Left lung (tissue), 10 donors: Measurements from ENCODE around the gene SWSAP1. TPM values are rescaled to one million over a fixed set of nuclear protein-coding genes. Genes with fewer than 3 reads are reported as not detected.

Source experiments
- ATAC-seq: fragments of 200-7000 bp; cut with Tn5 transposase; one replicate; pipeline ENCODE4 v1.9.1; 2020; ENCODE audit warnings: moderate library complexity
- DNase-seq, 4 donors: peaks; one replicate each; pipeline ENCODE4 v3.0.0-alpha.2; 2013 to 2020
- H3K27ac ChIP-seq, 2 donors: fragments of 200-600 bp; sonication (generic) in 1 of 2; one replicate each; pipeline versions ENCODE4 v1.5.0 to v1.8.0; 2020 to 2021
- H3K27me3 ChIP-seq, 2 donors: fragments of 200-600 bp; sonication (generic) in 1 of 2; one replicate each; pipeline versions ENCODE4 v1.5.0 to v1.8.0; 2020 to 2021
- H3K36me3 ChIP-seq, 2 donors: fragments of 200-600 bp; sonication (generic) in 1 of 2; one replicate each; pipeline versions ENCODE4 v1.5.0 to v1.8.0; 2020 to 2021
- H3K4me1 ChIP-seq, 2 donors: fragments of 200-600 bp; one replicate each; pipeline ENCODE4 v1.8.0; 2021
- H3K4me3 ChIP-seq, 2 donors: fragments of 200-600 bp; sonication (generic) in 1 of 2; one replicate each; pipeline versions ENCODE4 v1.5.0 to v1.8.0; 2020 to 2021; ENCODE audit warnings: mild to moderate bottlenecking in 1 of 2
- H3K9me3 ChIP-seq, 2 donors: fragments of 200-600 bp; sonication (generic) in 1 of 2; one replicate each; pipeline versions ENCODE4 v1.5.0 to v1.8.0; 2020 to 2021
- intact Hi-C, 2 donors: fragments of 100-400 bp; cut with DNase I; formaldehyde crosslinking; loops; one replicate each; pipeline versions ENCODE4 v1.11.2 to v1.14.2; 2022
- polyA plus RNA-seq, 6 donors: library from polyadenylated mRNA; unstranded; fragments of 120-200 nt; gene quantifications; one replicate each; pipeline ENCODE4 v1.2.1, GENCODE V29; 2013; ENCODE audit not compliant: insufficient read length in 6 of 6
- total RNA-seq, 2 donors: library from RNA; stranded (reverse); fragmentation: NEBNext Ultra II Directional; extraction: Animal tissue kit (Norgen Biotek cat#: 25700); gene quantifications; one replicate each; pipeline ENCODE4 v1.2.1, GENCODE V29; 2021
- TF ChIP-seq, protein P1 (sequence below), 2 donors: fragments of 200-600 bp; sonication (generic) in 1 of 2; IDR thresholded peaks; one replicate each; pipeline versions ENCODE4 v1.5.0 to v1.8.0; 2021; ENCODE audit warnings: antibody characterized with exemption in 2 of 2
- donor health status: DM: no; HTN: yes; CAD: no.
- donor health status: DM: no; HTN: no; CAD: no.

The SWSAP1 gene
- total and polyA plus RNA-seq, 8 donors, result 1.8 to 3.2 (median 2.8) TPM

DNA sequence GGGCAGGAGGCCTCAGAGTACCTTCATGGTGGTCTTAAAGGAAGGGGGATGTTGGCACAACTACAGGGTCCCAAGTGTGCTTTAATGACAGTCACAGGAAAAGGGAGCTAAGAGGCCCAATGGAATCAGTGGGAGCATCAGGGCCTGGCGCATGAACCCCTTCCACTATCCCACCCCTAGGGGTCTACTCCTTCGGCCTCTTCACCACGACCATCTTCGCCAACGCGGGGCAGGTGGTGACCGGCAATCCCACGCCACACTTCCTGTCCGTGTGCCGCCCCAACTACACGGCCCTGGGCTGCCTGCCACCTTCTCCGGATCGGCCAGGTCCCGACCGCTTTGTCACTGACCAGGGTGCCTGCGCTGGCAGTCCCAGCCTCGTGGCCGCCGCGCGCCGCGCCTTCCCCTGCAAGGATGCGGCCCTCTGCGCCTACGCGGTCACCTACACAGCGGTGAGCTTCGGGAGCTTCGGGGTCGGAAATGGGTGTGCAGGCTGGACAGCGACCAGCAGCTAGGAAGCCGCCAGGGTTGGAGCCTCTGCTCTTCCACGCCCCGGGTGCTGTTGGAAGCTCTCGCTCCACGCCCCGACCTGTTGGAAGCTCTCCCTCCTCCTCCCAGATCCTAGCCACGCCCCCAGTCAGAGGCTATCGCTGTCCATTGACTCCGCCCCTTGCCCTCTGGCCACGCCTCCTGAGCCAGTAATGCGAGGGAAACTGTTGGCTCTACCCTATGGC lies 13.3 kb upstream of the SWSAP1 start:
- peak overlapping the region in 1 of 2 donors; percentile 11 for H3K4me3 ChIP-seq
- H3K9me3 ChIP-seq, result no peaks in the 10 kb centered on the region
- intact Hi-C loops, result no loop called here
- ATAC-seq (peak; percentile 89), DNase-seq (peak in 2 of 4 donors; percentile 66 to 90)
- no peak overlapping the region for H3K27ac ChIP-seq
- TF ChIP-seq, protein P1, sequence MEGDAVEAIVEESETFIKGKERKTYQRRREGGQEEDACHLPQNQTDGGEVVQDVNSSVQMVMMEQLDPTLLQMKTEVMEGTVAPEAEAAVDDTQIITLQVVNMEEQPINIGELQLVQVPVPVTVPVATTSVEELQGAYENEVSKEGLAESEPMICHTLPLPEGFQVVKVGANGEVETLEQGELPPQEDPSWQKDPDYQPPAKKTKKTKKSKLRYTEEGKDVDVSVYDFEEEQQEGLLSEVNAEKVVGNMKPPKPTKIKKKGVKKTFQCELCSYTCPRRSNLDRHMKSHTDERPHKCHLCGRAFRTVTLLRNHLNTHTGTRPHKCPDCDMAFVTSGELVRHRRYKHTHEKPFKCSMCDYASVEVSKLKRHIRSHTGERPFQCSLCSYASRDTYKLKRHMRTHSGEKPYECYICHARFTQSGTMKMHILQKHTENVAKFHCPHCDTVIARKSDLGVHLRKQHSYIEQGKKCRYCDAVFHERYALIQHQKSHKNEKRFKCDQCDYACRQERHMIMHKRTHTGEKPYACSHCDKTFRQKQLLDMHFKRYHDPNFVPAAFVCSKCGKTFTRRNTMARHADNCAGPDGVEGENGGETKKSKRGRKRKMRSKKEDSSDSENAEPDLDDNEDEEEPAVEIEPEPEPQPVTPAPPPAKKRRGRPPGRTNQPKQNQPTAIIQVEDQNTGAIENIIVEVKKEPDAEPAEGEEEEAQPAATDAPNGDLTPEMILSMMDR (IDR thresholded peaks at IDR 0.05), result no peak
- peaks cover 0 to 66% of the 10 kb centered on the region in 2 donors for H3K36me3 ChIP-seq
- no peaks in the 10 kb centered on the region for H3K27me3 ChIP-seq
- peaks cover 0 to 7% of the 10 kb centered on the region in 2 donors for H3K4me1 ChIP-seq

DNA sequence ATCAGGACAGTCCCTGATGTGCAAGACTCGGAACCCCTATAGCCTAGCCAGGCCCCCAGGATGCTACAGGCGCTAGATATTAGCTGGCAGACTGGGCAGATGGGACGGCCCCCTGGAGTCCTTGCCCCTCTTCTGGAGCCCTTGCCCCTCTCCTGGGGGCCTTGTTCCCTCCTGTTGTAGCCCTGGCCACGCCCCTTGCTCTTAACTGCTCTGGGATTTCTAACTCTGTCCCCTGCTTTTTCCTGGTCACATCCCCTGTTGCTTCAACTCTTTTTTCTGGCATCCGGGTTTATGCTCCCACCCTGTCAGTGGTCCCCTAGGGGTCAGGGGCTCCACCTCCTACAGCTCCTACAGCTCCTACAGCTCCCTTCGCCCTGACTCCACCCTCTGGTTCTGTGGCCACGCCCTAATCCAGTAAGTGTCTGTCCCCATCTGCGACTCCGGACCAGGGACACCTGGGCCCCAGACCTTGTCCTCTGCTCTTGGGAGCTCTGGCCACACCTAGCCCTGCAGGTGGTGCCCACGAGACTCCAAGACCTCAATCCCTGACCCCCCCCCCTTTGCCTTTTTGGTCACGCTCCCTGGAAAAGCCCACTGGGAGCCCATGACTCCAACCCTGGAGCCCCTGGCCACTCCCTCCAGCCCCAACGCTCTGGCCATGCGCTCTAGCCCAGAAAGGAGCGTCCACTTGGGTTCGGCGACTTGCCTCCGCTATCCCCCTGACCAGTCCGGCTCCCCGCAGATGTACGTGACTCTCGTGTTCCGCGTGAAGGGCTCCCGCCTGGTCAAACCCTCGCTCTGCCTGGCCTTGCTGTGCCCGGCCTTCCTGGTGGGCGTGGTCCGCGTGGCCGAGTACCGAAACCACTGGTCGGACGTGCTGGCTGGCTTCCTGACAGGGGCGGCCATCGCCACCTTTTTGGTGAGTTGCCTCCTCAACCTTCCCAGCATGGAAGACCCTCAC lies 12.4 kb upstream of the SWSAP1 start:
- H3K36me3 ChIP-seq, result peaks cover 0 to 70% of the 10 kb centered on the region in 2 donors

DNA sequence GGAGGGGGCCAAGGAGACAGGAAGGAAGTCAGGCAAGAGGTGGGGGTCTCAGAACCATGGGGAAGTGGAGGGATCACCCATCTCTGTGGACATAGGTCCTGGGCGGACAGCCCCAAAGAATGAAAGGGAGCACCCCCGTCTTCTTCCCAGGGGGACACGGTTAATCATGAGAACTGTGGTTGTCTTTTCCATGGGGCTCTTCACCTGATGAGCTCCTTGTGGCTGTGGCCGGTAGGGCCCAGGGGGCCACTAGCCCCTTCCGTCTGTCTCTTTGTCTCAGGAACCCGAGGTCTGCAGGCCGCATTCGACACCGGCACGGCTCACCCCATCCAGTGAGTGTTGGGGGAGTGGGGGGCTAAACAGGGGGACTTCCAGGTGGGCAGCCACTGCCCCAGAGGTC lies 10.6 kb upstream of the SWSAP1 start:
- Histone ChIP-seq H3K4me1 (peaks cover 0 to 4% of the 10 kb centered on the region in 2 donors), H3K27ac (no peak overlapping the region), H3K36me3 (peaks cover 0 to 84% of the 10 kb centered on the region in 2 donors), H3K4me3 (no peak overlapping the region), H3K9me3 (no peaks in the 10 kb centered on the region), H3K27me3 (no peaks in the 10 kb centered on the region)
- no peak for ATAC-seq
- TF ChIP-seq, protein P1 (IDR thresholded peaks at IDR 0.05), result no peak
- intact Hi-C loops, result no loop called here
- no peak for DNase-seq

More for the DNA sequence above, 12.4 kb upstream of the SWSAP1 start:
- Histone ChIP-seq H3K9me3 (no peaks in the 10 kb centered on the region), H3K4me3 (no peak overlapping the region), H3K27ac (no peak overlapping the region), H3K4me1 (peaks cover 0 to 4% of the 10 kb centered on the region in 2 donors), H3K27me3 (no peaks in the 10 kb centered on the region)
- TF ChIP-seq, protein P1 (IDR thresholded peaks at IDR 0.05), result no peak
- ATAC-seq, result no peak
- peak in 1 of 4 donors; percentile 76 for DNase-seq
- intact Hi-C loops, result no loop called here

DNA sequence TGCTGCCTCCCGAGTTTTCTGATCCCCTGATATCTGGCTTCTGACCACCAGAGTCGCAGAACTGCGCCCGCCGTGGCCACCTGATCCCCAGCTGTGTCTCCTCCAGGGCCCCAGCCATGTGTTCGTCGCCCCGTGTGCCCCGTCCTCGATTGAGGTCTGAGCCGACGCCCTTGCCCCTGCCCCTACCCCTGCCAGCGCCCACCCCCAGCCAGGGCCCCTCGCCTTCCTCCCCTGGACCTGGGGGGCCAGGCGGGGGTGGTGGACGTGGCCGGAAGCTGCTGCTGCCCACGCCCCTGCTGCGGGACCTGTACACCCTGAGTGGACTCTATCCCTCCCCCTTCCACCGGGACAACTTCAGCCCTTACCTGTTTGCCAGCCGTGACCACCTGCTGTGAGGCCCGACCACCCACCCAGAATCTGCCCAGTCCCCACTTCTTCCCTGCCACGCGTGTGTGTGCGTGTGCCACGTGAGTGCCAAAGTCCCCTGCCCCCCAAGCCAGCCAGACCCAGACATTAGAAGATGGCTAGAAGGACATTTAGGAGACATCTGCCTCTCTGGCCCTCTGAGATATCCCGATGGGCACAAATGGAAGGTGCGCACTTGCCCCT lies 10.1 kb upstream of the SWSAP1 start:
- Histone ChIP-seq H3K36me3 (peaks cover 0 to 87% of the 10 kb centered on the region in 2 donors), H3K4me1 (peaks cover 0 to 4% of the 10 kb centered on the region in 2 donors), H3K9me3 (no peaks in the 10 kb centered on the region), H3K4me3 (no peak overlapping the region), H3K27ac (no peak overlapping the region), H3K27me3 (no peaks in the 10 kb centered on the region)
- ATAC-seq (no peak), DNase-seq (peak in 1 of 4 donors; percentile 78)
- TF ChIP-seq, protein P1 (IDR thresholded peaks at IDR 0.05), result no peak
- intact Hi-C loops, result no loop called here
